HG03025 (cell line): ENCODE results near the gene AP2A2.
A peak's percentile ranks its signal among the peaks of the same experiment; 100 is the strongest.

Experiments
- ATAC-seq: cut with Tn5 transposase; IDR thresholded peaks from one replicate; pipeline ENCODE4 v1.9.1; 2021; ENCODE audit warnings: mild to moderate bottlenecking, moderate library complexity; ENCODE audit not compliant: unreplicated experiment, low FRiP score

AP2A2 gene

DNA sequence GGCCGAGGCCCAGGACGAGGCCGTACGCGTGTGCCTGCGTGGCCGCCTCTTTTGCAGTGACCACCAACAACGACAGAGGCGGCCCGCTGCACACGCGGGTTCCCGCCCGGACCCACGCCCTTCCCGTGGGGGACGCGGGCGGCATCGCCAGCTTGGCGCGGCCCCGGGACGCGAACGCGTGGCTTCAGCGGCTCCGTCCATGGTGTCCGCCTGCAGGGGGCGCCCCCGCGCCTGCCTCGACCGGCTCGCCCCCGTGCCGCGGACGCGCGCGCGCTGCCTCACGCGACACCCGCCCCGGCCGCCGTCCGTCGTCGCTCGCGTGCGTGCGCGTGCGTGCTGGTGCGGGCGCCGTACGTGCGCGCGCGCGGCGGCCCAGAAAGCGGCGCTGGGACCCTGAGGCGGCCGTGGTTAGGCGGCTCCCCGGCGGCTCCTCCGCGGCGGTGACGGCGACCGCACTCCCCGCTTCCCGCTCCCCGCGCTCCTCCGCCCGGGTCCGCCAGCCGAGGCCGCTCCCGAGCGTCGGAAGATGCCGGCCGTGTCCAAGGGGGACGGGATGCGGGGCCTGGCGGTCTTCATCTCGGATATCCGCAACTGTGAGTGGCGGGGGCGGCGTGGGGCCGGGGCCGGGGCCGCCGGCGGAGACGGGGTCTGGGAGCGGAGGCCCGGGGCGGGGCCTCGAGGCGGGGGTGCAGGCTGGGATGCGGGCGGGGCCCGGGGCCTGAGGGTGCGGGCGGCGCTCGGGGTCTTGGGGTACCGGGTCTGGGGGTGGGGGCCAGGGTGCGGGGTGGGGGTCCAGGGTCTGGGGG lies at the start of gene AP2A2:
Gene AP2A2, plus strand, starts transcription at position 375 of the 806 bp plus-strand sequence. Its CDS starts 152 bp downstream, at position 527.
- peak; percentile 65 for ATAC-seq

DNA sequence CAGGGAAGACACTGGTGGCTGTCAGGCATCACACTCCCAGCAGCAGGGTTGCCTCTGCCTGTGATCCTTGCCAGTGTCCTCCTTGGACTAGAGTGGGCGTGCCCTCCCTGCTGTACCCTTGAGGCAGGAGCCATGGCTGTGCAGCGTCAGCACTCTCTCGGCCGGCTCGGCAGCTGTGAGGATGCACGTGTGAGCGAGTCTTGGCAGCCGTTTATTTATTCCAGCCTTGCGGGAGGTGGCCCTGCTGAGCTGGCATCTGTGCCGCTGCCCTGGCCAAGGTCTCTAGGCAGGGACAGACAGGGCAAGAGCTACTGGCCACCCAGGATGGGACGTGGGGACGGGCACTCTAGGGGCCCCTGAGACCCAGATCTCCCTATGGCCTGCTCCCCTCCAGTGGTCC lies 49.1 kb upstream of the AP2A2 start:
- no peak for ATAC-seq

DNA sequence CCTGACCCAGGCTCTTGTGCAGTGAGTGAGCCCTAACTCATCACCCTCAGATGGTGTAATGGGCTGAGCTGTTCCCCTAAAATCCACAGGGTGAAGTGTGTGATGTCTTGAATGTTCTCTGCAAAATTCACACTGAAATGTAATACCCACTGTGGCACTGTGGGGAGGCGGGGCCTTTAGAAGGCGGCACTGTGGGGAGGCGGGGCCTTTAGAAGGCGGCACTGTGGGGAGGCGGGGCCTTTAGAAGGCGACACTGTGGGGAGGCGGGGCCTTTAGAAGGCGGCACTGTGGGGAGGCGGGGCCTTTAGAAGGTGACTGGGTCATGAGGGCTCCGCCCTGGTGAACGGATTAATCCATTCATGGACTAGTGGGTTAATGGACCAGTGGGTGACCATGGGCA lies 48.1 kb upstream of the AP2A2 start:
- ATAC-seq, result no peak

DNA sequence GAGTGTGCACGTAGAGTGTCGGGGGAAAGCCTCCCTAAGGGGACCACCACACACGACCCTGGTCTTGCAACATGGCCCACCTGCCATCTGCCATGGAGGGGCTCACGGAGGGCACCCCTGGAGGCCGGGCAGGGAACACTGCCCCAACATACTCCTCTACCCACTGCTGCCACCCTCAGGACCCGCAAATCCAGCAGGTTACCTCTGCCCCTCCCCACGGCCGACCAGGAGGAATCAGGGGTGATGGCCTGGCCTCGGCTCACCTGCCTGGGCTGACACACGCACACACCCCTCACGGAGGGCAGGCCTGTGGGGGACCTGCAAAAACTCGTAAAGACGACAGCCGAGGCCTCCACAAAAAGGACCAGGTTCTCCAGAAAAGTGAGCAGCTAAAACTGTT lies 45.2 kb upstream of the AP2A2 start:
- no peak for ATAC-seq

DNA sequence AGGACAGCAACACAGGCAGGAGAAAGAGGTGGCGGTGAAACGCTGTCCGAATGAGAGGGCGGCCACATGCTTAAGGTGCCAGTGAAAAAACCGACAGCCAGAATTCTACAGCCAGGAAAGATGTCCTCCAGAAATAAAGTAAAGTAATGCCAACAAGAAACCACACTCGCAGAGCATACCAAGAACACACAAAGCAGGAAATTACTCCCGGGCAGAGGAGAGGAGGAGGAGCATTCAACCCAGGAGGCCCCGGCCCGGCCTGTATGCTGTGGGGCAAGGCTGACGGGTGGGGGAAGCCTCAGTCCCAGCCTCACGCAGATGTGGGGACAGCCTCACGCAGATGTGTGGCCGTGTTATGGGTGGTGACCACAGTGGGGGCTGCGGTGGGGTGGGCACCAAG lies 43.1 kb upstream of the AP2A2 start:
- no peak for ATAC-seq

DNA sequence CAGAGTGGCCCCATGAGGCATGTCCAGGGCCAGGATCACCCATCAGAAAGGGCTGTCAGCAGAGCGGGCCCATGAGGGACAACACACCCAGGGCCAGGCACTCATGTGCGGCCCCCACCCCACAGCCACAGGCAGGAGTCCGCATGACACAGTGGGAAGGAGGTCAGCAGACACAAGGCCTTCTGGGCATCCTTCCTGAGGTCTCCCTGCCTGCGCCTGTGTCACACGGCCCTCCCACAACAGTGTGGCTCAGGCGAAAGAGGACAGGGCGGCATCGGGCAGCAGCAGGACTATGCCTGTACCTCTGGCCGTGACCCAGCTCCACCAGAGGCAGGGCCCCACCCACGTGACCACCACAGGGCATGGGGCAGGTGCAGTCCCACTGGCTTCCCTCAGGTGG lies 42.1 kb upstream of the AP2A2 start:
- ATAC-seq, result no peak

DNA sequence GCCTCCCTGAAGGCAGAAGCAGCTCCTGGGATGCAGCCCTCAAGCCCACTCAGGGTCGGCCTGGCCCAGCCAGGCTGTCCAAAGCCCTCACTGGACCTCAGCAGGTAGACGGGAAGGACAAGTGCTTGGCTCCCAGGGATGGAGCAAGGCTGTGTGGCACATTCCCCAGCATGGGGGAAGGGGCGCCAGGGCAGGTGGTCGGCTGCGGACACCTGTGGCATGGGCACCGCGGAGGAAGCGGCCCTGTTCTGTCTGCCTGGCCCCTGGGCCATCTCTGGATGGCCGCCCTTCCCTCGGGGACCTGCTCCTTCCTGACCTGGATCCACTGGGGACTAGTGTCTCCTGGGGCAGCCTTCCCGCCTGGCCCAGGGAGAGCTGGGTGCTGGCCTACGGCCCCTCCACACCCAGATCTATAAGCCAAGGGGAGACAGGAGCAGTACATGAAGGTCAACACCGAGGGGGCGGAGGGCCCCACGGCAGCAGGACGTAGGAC lies 41.0 kb upstream of the AP2A2 start:
- no peak for ATAC-seq

DNA sequence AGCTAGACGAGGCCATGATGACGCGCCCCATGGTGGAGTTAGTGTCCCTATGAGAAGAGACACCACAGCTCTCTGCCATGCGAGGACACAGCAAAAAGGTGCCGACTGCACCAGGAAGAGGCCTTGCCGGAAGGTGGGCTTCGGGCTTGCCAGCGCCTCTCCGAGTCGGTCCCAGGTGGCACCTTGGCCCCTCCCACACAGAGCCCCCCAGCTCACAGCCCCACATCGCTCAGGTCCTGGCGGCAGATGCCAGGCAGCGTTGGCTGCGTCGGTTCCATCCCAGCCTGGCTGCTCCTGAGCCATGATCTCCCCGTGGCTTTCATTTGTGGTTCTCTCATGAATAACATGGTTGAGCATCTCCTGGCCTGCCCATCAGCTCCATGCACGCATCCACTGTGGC lies 39.1 kb upstream of the AP2A2 start:
- ATAC-seq, result no peak

DNA sequence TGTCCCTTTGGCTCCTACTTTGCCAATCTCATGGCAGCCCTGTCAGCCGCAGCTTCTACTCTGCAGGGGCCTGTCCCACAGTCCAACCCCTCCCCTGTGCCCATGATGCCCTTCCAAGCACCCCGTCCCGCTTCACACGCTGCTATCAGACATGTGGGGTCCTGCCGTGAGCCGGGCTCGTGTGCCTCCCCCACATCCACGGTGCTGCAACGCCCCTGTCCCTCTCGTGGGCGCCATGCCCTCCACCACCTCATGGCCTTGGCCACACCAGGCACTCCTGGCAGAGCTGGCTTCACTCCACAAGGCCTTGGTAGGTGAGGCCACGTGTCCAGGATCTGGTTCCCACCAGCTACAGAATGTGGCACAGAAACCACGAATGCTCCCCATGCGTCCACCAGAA lies 38.1 kb upstream of the AP2A2 start:
- no peak for ATAC-seq

DNA sequence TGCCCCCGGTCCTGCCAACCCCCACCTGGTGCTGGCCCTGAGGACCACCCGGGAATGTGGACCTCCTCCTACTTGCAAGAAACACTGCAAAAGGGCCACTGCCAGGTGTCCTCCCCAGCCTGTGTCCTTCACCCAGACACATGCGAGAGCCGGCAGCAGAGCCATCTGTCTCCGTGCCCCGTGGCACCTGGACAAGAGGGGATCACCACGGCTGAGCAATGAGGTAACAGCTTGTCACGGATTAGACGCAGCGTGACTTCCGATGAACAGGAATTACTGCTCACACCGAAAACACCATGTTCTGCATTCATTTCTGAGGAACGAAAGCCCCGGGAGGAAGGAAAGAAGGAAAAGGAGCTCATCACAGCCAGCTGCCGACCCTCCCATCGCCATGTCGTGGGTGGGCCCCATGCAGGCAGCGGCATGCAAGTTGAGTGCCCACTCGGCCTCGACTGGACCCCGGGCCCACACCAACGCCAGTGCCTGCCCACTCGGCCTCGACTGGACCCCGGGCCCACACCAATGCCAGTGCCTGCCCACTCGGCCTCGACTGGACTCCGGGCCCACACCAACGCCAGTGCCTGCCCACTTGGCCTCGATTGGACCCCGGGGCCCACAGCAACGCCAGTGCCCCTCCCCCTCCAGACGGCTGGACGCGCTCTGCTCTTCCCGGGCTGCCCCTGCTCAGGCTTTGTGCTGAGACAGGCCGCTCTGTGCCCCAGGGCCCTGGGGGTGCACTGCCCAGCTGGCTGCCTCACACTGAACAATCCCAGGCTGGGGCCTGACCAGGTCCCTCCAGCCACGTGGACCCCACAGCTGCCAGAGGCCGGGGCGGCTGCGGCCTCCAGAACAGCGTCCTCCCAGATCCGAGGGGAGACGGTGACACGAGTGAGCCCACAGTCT lies 37.1 kb upstream of the AP2A2 start:
- no peak for ATAC-seq

DNA sequence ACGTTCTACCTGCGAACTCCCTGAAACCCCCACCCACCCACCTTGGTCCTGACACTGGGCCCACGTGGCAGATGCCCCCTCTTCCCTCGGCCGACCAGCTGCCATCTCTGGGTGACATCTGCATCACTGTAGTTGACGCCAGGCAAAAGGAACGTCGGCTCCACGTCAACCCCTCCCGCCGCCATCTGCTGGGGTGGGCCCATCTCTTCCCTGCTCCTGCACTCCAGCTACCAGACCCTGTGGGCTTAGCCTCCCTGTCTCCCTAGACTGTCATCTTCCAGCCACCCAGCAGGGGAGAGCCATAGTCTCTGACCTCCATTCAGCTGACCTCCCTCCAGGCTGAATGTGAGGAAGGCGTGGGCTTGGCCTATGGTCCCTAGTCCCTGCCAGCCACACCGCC lies 36.4 kb upstream of the AP2A2 start:
- ATAC-seq, result no peak

DNA sequence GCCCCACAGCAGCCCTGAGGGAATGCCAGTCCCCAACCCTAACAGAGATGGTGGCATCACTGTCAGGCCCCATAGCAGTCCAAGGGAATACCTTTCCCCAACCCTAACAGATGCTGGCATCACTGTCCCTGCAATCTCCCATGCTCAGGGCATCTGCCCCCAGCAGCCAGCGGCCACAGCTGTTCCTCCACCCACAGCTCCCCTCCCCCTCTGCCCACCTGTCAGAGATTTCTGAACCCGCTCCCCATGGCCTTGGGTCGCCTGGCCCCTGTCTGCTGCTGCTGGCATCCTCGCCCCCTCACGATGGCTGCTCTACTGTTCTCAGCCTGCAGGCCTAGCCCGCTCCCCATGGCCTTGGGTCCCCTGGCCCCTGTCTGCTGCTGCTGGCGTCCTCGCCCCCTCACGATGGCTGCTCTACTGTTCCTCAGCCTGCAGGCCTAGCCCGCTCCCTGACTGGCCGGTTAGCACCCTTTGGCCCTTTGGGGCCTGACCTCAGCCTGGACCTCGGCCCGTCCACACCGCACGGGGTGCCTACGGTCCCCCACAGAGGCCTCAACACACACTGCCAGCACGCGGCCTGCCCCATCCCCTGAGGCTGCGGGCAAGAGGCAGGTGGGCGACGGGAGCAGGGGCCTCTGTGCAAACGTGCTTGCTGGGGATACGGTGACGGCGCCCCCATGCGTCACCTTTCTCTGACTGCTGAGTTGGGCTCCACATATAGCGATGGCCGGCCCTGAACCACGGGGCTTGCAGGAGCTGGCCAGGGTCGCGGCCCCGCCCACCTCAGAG lies 35.8 kb upstream of the AP2A2 start:
- no peak for ATAC-seq

DNA sequence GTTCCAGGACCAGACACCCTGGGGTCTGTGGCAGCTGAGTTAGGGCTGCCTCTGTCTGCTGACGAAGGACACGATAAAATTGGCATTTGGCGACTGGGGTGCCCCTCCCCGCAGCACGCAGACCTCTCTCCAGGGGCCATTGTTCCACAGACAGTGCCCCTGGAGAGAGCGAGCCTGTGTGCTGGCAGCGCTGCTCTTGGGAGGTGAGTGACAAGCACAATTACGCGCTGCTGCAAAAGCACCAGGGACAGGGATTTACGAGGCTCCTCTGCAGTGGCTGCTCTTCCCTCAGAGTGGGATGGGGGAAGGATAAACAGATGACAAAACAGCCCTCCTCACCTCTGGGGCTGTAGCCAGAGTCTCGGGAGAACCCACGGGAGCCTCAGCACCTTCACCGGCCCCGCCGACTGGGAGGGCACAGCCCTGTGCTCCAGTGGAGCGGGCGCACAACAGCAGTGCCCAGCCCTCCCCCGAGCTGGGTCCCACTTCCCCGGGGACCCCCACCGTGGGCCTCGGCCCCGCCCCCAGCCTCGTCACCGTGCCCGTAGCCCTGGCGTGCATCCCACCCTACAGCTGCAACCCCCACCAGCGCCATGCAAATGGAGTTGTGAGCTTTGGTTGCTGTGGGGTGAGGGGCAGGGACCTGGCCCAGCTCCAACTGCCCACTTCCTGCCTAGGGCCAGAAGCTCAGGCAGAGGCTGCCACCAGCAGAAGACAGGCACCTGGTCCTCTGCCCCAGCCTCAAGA lies 34.7 kb upstream of the AP2A2 start:
- no peak for ATAC-seq

DNA sequence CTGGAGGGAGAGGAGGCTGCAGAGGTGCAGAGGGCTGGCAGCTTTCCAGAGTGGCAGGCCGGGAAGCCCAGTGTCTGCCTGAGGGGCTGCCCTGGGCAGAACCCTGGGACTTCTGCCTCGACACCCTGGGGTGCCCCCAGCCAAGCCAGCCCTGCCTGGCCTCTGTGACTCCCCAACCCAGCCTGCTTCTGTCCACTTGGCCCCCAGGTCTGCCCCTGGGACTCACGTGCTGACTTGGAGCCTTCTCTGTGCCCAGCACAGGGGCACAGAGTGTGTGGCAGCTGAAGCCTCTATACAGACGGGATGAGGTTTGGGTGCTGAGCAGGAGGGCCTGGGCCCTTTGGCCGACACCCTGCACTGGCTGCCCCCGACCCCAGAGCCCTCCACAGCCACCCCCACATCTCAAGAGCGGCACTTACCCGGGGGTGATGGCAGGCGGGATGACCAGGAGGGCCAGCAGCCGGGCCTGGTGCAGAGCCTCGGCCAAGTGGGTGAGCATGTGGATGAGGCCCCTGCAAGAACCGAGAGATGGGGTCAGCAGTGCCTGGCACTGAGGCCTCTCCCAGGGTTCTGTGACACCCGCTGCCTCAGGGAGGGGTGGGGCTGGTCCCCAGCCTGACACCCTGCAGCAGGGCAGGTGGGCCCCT lies 32.5 kb upstream of the AP2A2 start:
- no peak for ATAC-seq

DNA sequence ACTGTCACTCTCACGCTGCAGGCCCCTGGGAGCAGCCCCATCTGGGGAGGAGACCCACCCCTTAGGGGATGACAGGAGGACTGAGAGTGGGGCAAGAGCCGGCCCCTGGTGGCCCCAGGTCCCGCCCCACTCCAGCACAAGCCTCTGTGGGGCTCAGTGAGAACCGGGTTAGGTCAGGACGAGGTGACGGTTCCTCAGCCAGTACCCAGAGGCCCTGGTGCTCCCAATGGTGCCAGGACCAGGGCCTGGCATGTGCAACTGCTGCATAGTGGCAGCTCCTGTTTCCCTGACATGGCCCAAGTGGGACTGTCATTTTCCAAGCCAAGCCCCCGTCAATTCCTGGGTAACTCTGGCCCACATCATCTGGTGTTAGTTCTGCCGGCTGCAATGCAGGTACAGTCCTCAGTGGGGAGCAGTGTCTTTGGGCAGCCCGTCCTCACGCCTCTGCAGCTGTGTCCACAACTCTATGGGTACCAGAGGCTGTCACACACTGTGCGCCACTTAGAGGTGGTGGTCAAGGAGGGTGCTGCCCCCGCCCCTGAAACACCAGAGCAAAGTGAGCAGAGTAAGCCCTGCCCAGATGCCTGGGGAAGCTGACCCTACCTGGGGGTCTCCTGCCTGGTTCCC lies 31.0 kb upstream of the AP2A2 start:
- ATAC-seq, result no peak

DNA sequence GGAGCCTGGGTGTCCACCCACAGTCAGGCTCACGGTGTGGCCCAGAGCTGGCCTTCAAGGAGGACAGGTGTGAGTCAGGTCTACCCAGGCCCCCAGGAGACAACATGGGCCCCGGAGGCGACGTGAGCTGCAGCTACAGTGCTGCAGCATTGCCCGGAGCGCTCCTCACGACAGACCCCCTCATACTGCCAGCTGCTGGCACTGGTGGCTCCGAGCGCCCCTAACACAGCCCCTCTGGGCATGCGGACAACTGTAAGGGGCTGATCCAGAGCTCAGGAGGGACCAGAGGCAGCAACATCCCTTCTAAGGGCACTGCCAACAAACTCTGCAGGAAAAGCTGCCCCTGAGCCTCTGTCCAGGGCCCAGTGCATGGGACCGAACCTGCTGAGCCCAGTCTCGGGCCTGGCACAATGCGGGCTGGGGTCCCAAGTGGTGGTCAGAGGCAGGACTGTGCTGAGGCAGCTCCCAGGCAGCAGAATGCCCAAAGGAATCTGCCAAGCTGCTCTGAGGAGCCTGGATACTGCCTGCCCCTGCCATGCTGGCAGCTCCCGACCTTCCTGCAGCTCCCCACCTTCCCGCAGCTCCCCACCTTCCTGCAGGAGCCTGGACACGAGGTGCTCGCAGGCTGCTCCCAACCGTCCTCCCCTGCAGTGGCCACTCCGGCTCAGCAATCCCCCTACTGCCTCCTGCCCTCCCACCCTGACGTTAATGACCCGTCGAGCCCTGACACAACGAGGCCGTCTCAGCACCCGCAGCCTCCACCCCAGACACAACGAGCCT lies 30.1 kb upstream of the AP2A2 start:
- ATAC-seq, result no peak

DNA sequence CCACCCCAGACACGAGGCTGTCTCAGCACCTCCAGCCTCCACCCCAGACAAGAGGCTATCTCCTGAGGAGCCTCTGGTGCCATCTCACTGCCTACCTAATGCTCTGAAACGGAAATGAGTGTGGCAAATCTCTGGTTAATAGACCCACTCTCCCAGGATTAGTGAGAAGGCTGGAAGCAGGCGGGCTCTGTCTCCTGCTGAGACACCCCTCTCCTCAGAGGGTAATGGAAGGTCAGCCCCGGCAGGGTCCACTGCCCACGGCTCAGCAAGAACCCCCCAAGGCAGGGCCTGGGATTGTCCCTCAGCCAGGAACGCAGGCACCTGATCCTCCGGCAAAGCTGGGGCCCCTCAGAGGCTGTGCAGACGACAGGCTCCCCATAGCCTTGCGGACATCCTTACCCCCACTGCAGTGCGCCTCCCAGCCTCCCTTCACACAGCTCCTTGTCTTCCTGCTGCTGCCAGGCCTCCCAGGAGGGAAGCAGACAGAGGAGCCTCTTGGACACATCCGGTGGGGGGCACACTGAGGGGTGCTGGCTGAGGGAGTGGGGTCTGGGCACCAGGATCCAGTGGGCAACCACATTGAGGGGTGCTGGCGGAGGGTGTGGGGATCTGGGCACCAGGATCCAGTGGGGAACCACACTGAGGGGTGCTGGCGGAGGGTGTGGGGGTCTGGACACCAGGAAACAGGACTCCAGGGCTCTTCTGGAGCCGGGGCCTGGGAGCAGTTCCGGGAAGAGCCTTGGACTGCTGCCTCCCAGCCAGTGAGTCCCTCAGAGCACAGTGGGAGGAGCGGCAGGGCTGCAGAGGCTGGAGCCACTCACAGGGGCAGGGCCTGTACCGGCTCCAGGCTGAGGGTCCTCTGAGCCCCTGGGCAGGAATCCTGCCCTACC lies 28.2 kb upstream of the AP2A2 start:
- ATAC-seq, result no peak
